ENCODE data around the gene PTAFR.

Gene PTAFR

GRCh38 chr1:28176492-28177470 is at the start of gene PTAFR:
Gene PTAFR, minus strand, starts transcription at chr1:28176690. Its CDS starts 25,669 bp downstream, at chr1:28151021.
- DNase-seq, result no peak

DNA sequence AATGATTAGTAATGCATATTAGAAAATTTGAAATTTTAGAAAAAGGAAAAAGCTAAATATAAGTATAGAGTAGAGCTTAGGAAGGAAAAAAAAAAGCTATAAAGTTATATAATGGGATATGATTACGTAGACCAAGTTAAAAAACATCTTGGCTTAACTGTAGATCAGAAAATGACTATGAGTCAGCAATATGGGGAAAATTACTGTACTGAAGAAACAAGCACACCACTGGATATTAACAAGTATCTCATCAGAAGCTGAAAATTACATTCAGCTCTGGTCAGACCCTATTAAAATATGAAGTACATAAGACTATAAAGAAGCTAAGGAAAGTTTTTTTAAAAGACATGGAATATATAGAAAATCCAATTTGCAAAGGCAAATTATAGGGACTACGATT is 36.8 kb upstream of the PTAFR start:
- no peak for DNase-seq

GRCh38 chr1:28209700-28210099 is 33.2 kb upstream of the PTAFR start:
- no peak for DNase-seq

GRCh38 chr1:28208818-28209441 is 32.4 kb upstream of the PTAFR start:
- peak; percentile 27 for DNase-seq

GRCh38 chr1:28205243-28205642 is 28.8 kb upstream of the PTAFR start:
- DNase-seq, result no peak

GRCh38 chr1:28200234-28200873 is 23.9 kb upstream of the PTAFR start:
- no peak for DNase-seq

GRCh38 chr1:28199328-28200233 is 23.1 kb upstream of the PTAFR start:
- DNase-seq, result peak; percentile 19

- DNase-seq, result no peak
Observed at GRCh38 chr1:28197682-28198415, 21.4 kb upstream of the PTAFR start.

GRCh38 chr1:28196330-28196729 is 19.8 kb upstream of the PTAFR start:
- DNase-seq, result no peak

DNA sequence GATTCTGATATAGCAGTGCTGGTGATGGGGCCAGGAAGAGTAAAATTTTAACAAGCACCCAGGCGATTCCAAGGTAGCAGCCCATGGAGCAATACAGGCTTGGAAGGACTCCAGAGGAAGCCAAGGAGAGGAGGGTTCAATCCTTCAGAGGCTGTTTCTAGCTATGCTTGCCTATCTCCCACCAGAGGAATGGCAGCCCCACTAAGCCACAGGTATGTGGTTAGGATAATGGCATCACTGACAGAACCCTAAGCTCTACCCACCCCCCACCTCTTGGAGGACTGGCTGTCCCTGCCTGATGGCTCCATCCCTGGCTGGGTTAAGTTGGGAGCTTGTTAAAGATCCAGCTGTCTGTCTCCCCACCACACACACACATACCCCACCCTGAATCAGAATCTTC is 19.3 kb upstream of the PTAFR start:
- DNase-seq, result no peak

DNA sequence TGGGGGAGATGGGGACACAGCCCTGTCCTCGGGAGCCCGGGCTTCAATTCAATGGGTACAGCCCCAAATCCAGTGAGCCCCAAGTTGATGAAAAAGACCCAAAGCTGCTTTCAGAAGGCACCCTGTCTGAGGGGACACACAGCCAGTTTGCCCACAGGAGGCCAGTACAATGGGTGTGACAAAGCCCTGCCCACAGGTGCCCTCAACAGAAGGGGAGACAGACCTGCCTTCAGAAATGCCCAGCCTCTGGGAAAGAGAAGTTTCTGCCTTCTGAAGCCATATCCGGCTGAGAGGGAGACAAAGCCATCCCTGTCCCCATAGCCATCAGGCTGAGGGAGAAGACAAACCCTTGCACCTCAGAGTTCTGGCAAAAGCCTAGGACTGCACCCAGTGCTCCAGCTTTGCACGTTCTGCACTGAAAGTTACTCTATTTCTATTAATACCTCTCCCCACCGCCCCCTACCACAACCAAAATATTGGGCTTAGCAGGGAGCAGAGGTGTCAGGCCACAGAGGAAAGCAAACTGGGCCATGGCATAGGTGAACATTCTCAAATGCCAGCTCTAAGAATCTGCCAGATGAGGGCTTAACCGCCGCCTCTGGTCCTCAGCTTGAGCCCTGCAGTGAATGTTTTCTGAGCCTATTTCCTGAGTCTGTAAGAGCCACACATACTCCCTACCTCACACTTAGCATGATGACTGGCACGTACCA is 18.0 kb upstream of the PTAFR start:
- no peak for DNase-seq

DNA sequence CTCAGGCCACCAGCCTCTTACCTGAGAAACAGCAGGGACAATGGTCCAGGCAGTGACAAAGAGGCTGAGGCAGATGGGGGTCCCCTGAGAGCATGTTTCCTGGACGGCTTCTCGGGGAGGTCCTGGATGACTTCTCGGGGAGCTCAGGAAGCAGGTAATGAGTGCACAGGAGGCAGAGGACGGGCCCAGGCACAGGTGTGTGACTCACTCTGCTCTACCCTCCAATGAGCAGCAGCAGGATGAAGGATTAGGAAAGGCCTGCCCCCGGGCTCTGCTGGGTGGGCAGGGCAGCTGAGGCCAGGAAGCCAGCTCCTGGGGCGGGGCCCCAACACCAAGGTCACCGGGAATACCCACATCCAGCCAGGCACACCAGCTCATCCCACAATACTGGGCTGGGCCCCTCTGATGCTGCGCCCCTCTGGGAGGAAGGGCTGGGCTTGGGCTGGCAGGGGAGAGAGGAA is 17.2 kb upstream of the PTAFR start:
- DNase-seq, result no peak

- DNase-seq, result no peak
Observed at GRCh38 chr1:28190996-28191645, 14.6 kb upstream of the PTAFR start.

GRCh38 chr1:28190337-28190979 is 14.0 kb upstream of the PTAFR start:
- no peak for DNase-seq

- DNase-seq, result no peak
Observed at GRCh38 chr1:28185071-28185470, 8.6 kb upstream of the PTAFR start.

DNA sequence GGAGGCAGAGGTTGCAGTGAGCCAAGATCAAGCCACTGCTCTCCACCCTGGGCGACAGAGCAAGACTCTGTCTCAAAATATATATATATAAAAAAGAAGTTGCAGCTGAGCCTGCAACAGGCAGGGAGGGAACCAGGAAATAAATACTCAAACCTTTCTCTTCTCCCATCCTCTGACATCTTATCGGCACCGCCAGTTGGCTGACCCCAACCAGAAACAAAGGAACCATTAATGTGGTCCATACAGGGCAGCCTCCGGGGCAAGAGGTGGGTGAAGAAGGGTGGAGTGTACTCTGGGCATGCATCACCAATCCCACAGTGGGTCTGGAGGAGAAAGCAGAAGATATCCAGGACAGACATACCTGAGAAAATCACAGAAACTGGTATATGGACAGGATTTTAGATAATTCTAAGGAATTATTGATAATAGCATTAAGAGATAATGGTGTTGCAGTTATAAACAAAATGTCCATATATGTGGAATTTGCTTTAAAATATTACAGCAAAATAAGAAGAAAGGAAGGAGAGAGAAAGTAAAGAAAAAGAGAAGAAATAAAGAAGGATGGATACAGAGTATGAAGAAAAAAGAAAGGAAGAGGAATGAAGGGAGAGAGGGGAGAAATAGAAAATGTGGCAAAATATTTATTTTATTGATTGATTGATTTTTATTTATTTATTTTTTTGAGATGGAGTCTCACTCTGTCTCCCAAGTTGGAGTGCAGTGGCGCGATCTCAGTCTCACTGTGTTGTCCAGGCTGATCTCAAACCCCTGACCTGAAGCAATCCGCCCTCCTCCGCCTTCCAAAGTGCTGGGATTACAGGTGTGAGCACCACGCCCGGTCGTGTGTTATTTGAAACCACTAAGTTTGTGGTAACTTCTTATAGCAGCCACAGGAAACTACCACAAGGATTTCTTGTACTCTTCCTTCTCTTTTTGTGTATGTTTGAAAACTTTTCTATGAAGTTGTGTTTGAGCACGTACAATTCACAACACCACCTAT is 4.1 kb upstream of the PTAFR start:
- no peak for DNase-seq

DNA sequence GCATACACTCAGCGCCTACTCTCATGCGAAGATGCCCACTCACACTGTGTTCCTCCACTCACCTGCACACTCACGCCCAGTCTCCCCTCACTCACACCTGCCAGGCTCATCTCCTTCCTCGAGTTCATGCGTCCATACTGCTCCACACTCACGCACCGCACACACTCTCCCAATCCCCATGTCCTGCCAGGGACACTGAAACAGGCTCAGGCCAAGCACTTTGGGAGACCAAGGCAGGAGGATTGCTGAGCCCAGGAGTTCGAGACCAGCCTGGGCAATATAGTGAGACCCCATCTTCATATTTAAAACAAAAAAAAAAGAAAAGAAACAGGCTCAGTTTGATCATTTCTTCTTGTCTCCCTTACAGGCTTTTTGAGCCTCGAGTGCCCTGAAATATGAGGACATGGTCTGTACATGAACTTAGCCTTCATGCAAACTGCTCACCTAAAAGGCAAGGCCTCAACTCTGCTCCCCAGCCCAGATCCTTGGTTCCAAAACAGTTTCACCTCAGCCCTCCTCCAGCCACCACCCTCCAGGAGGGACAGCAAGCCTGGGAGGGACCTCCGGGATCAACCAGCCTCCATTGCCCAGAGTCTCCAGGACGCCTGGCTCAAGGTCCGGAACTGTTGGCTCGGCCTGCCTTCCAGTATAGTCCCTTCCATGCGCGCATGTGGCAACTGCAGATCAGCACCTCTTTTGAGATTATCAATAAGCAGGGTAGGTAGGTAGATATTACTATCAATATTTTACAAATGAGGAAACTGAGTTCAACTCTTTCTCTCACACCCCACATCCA is 2.4 kb upstream of the PTAFR start:
- DNase-seq, result no peak

DNA sequence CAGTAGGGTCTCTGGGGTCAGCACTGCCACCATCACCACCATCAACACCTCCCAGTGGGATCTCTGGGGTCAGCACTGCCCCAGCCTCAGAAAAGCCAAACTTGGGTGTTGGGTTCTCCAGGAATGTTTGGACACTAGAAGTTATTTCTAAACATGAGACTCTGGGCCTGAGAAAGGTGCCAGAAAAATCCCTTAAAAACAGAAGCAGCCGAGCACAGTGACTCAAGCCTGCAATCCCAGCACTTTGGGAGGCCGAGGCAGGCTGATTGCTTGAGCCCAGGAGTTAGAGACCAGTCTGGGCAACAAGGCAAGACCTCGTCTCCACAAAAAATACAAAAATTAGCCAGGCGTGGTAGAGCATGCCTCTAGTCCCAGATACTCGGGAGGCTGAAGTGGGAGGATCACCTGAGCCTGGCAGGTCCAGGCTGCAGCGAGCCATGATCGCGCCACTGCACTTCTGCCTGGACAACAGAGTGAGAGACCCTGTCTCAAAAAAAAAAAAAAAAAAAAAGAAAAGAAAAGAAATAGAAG is 470 bp downstream of the PTAFR start:
- DNase-seq, result no peak
